HG02852 (cell line): ENCODE results near the gene NEURL1.
"Not testable (repeated sequence)": the region's sequence is repeated elsewhere in the genome, so short reads cannot be mapped to it uniquely, and the experiment has no call there.

Experiments used
- ATAC-seq: cut with Tn5 transposase; IDR thresholded peaks from one replicate; pipeline ENCODE4 v1.9.1; 2021; ENCODE audit warnings: mild to moderate bottlenecking, moderate library complexity; ENCODE audit not compliant: unreplicated experiment

Gene NEURL1

GRCh38 chr10:103603382-103603781, 109.9 kb downstream of the NEURL1 start:
- no peak for ATAC-seq

- no peak for ATAC-seq
These were observed 112.0 kb downstream of the NEURL1 start for GRCh38 chr10:103605359-103606096.

- ATAC-seq = not testable (repeated sequence)
These were observed 112.6 kb downstream of the NEURL1 start for GRCh38 chr10:103606097-103606438.

- not testable (repeated sequence) for ATAC-seq
These were observed 113.5 kb downstream of the NEURL1 start for GRCh38 chr10:103607051-103607450.

GRCh38 chr10:103608056-103608455, 114.6 kb downstream of the NEURL1 start:
- not testable (repeated sequence) for ATAC-seq

GRCh38 chr10:103609231-103610082, 116.0 kb downstream of the NEURL1 start:
- no peak for ATAC-seq

- no peak for ATAC-seq
These were observed 116.6 kb downstream of the NEURL1 start for GRCh38 chr10:103610083-103610472.

- ATAC-seq = no peak
These were observed 117.5 kb downstream of the NEURL1 start for GRCh38 chr10:103610921-103611511.

GRCh38 chr10:103612462-103613365, 119.2 kb downstream of the NEURL1 start:
- ATAC-seq = no peak

- ATAC-seq = no peak
These were observed 120.1 kb downstream of the NEURL1 start for GRCh38 chr10:103613616-103614015.

GRCh38 chr10:103614306-103615158, 121.0 kb downstream of the NEURL1 start:
- no peak for ATAC-seq

- no peak for ATAC-seq
These were observed 123.4 kb downstream of the NEURL1 start for GRCh38 chr10:103616705-103617601.

GRCh38 chr10:103617602-103618385, 124.3 kb downstream of the NEURL1 start:
- ATAC-seq = no peak

GRCh38 chr10:103618575-103619423, 125.3 kb downstream of the NEURL1 start:
- no peak for ATAC-seq

- ATAC-seq = no peak
These were observed 126.2 kb downstream of the NEURL1 start for GRCh38 chr10:103619424-103620351.

- ATAC-seq = no peak
These were observed 126.8 kb downstream of the NEURL1 start for GRCh38 chr10:103620352-103620740.
